Fibroblast of mammary gland (primary cell): ENCODE data around the gene TACC2.

ENCODE experiments used
- DNase-seq: peaks from one replicate; pipeline ENCODE4 v3.0.0-alpha.2; 2010; ENCODE audit warnings: low read depth
- H3K4me3 ChIP-seq: 2 replicates; pipeline ENCODE4 v1.5.1; 2011; ENCODE audit warnings: low read depth, mild to moderate bottlenecking, low read length, moderate library complexity; ENCODE audit not compliant: control insufficient read depth
- TF ChIP-seq, protein P1 (sequence below): conservative IDR thresholded peaks from 2 replicates; pipeline ENCODE4 v1.5.1; 2011; ENCODE audit warnings: low read depth, low read length, inconsistent platforms; ENCODE audit not compliant: control insufficient read depth, insufficient read depth

TACC2 gene

DNA sequence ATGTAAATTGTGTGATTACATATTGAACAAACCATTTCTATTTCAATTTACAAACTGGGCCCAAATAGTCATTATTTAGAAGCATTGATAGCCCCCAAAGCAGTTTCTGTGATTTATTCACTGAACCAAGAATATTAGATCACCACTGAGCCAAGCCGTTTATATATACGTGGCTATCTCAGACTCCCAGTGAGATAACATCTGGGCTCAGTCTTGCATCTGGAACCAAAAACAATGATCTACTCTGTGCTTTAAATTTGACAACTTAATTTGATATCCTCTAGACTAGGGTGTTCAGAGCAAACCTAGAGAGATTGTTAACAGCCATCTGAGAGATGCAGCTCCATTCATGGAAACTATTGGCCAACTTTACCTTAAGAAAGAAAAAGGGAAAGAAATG, 240.7 kb downstream of the TACC2 start:
- TF ChIP-seq, protein P1, sequence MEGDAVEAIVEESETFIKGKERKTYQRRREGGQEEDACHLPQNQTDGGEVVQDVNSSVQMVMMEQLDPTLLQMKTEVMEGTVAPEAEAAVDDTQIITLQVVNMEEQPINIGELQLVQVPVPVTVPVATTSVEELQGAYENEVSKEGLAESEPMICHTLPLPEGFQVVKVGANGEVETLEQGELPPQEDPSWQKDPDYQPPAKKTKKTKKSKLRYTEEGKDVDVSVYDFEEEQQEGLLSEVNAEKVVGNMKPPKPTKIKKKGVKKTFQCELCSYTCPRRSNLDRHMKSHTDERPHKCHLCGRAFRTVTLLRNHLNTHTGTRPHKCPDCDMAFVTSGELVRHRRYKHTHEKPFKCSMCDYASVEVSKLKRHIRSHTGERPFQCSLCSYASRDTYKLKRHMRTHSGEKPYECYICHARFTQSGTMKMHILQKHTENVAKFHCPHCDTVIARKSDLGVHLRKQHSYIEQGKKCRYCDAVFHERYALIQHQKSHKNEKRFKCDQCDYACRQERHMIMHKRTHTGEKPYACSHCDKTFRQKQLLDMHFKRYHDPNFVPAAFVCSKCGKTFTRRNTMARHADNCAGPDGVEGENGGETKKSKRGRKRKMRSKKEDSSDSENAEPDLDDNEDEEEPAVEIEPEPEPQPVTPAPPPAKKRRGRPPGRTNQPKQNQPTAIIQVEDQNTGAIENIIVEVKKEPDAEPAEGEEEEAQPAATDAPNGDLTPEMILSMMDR: no peak
- no peak for DNase-seq
- H3K4me3 ChIP-seq: no peak overlapping the region

DNA sequence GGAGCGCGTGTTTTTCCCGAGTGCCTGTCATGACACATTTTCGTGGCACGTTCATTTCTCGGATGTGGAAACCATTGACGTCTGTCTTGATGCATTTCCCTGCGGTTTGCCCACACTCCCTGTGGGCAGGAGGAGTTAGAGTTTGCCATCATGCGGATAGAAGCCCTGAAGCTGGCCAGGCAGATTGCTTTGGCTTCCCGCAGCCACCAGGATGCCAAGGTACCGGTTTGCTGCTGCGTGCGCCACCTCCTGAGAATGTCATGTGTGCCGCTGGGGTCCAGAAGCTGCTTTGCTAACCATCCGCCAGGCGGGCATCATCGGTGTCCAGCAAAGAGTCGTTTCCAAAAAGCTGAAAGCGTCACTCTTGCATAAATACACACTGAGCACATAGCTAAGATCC, 241.3 kb downstream of the TACC2 start:
- TF ChIP-seq, protein P1: no peak
- no peak for DNase-seq
- no peak overlapping the region for H3K4me3 ChIP-seq

DNA sequence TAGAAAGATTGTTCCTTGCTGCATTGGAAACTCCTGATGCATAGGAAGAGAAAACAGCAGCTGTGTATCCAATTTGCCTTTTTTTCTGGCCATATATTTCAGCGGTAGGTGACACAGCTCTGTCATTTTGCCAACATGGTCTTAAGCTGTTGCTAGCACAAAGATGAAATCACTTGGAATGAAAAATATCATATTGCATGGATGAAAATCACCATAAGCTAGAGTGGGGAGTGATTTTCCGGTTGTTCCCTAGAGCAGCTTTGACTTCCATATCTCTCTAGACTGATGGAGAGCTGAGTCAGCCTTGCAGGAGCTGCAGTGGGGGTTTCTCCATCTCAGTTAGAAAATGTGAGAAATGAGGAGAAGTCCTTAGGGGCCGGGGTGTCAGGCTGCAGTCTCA, 243.8 kb downstream of the TACC2 start:
- TF ChIP-seq, protein P1: no peak
- peak; percentile 60 for DNase-seq

DNA sequence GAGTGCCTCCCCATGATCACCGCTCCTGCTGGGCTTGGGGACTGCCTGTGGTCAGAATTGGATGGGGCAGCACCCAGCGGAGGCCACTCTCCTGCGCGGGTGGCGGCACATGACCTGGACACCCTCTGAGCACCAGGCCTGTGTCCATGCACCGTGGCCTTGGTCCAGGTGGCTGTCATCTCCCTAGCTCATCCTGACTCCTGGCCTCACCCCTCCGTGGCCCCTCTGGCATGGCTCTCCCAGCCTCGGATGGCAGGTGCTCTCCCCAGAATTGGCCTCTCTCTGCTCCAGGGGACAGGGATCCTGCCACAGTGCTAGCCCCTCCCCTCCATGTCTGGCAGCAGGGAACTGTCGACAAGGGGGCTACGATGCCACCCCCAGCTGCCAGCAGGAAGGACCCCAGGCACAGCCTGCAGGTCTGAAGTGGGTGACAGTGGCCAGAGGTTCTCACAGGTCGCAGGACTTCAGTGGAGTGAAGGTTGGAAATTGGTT, 244.9 kb downstream of the TACC2 start:
- DNase-seq: no peak
- H3K4me3 ChIP-seq: no peak overlapping the region
- TF ChIP-seq, protein P1: no peak

More for the DNA sequence above, 243.8 kb downstream of the TACC2 start:
- no peak overlapping the region for H3K4me3 ChIP-seq

DNA sequence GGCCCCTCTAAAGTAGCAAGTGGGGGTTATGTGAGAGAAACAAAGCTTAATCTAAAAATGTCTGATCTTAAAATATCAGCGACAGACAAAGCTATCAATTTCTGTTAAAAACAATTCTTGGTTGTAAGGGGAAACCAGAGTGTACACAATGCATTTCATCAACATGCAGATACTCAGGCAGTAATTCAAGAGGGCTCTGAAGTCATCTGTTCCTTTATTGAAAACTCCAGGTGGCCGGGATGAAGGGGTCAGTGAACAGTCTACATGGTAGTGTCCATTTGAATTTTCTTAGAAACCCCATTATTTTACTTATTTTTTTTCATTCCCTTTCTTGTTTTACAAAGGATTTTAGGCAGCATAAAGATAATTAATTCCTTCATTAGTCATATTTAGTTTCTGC, 245.5 kb downstream of the TACC2 start:
- TF ChIP-seq, protein P1: no peak
- no peak overlapping the region for H3K4me3 ChIP-seq
- no peak for DNase-seq

DNA sequence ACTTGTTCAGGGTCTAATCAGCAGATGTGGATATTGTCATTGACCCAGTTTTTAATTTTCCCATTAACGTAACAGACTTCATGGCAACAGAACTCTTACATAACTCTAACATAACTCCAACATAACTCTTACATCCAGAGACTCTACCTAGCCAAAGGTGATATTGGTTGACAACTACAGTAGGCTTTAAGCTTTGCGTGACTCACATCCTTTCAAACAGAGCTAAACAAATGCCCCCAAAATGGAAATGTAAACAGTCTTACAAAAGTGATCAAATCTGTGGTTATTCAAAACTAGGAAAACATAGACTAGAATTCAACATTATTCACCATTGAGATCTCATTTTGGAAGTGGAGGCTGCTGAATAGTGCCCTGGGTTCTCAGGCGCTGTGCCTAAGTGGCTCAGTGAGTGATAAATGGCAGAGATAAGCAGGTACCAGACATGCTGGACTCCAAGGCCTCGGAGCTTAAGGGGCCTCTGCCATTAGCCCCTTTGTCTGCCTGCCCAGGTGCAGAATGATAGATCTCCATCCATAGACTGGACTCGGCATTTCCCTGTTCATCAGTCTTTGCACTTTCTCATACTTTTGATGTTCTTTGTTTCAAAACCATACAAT, 247.8 kb downstream of the TACC2 start:
- TF ChIP-seq, protein P1: no peak
- DNase-seq: no peak
- H3K4me3 ChIP-seq: no peak overlapping the region

DNA sequence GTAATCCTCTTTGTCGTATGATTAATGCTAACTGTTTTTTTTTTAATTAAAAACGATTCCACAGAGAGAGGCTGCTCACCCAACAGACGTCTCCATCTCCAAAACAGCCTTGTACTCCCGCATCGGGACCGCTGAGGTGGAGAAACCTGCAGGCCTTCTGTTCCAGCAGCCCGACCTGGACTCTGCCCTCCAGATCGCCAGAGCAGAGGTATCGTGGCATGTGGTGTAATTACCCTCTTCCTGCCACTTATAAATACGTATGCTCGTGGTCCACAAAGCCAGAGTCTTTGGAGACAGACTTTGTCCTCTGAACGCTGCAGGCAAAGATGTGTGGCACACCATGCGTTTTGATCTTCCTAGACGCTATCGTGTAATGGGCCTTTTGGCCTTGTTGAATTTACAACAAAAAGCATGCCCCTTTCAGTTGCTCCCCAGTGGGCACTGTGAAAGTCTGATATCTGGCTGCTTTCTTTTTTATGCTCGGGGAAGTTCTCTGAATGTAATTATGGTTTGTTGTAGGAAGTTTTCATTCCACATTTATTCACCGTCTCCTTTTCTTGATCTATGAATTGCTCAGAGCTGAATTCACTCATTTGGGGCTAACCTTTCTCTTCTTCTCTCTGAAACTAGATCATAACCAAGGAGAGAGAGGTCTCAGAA, 248.5 kb downstream of the TACC2 start:
- no peak for DNase-seq
- TF ChIP-seq, protein P1: no peak
- no peak overlapping the region for H3K4me3 ChIP-seq
